Suprapubic skin (tissue), 3 donors: ENCODE results near the gene SLC39A10.

Source experiments
- EP300 ChIP-seq: sonication (generic); formaldehyde crosslinking; IDR thresholded peaks from one replicate; pipeline ENCODE4 v1.6.1; 2017; ENCODE audit warnings: antibody characterized with exemption
- TF ChIP-seq, protein P1 (sequence below), 2 donors: fragments of 200-600 bp in 1 of 2; fragments of 450-650 bp in 1 of 2; sonication (generic) in 1 of 2; IDR thresholded peaks; one replicate each; pipeline ENCODE4 v1.5.1; 2016 to 2019; ENCODE audit warnings: antibody characterized with exemption in 2 of 2, mild to moderate bottlenecking in 1 of 2, moderate library complexity in 1 of 2

DNA sequence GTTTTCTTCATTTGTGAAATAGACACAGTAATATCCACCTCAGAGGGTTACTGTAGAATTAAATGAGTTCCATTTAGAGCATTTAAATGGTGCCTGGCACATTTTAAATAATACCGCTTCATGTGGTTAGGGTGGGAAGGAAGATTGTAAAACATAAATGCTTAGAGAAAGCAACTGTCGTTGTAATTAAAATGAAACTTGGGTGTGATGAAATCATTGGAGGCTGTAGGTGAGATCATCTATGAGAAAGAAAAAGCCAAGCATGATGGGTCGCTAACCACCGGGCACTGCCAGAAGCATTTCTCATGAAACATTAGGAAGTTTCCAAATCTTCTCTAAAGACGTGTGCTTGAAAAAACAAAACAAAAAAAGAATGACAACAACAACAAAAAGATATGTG is 8.2 kb upstream of the SLC39A10 start:
- TF ChIP-seq, protein P1, sequence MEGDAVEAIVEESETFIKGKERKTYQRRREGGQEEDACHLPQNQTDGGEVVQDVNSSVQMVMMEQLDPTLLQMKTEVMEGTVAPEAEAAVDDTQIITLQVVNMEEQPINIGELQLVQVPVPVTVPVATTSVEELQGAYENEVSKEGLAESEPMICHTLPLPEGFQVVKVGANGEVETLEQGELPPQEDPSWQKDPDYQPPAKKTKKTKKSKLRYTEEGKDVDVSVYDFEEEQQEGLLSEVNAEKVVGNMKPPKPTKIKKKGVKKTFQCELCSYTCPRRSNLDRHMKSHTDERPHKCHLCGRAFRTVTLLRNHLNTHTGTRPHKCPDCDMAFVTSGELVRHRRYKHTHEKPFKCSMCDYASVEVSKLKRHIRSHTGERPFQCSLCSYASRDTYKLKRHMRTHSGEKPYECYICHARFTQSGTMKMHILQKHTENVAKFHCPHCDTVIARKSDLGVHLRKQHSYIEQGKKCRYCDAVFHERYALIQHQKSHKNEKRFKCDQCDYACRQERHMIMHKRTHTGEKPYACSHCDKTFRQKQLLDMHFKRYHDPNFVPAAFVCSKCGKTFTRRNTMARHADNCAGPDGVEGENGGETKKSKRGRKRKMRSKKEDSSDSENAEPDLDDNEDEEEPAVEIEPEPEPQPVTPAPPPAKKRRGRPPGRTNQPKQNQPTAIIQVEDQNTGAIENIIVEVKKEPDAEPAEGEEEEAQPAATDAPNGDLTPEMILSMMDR (IDR thresholded peaks at IDR 0.05): no peak
- TF ChIP-seq EP300: no peak
